K562 (cell line): ENCODE measurements around the gene IRAK2. TPM values are rescaled to one million over a fixed set of nuclear protein-coding genes. Genes with fewer than 3 reads are reported as not detected.

ENCODE experiments used
- ATF1 ChIP-seq, 2 experiments: fragments of 450-650 bp in 1 of 2; IDR thresholded peaks; 2 replicates each; pipeline ENCODE4 v1.6.1; 2016; ENCODE audit warnings: missing compliant biosample characterization in 1 of 2, missing genetic modification characterization in 1 of 2
- CEBPG ChIP-seq, 3 experiments: fragments of 200-800 bp in 1 of 3; sonication (Bioruptor generic) in 1 of 3; sonication (generic) in 1 of 3; formaldehyde crosslinking in 1 of 3; IDR thresholded peaks in 2 of 3; conservative IDR thresholded peaks in 1 of 3; 2 replicates each; pipeline versions ENCODE4 v1.6.1 to v1.8.0; 2016 to 2022; ENCODE audit warnings: missing compliant biosample characterization in 2 of 3, missing genetic modification characterization in 2 of 3, mild to moderate bottlenecking in 1 of 3, missing genetic modification reagents in 1 of 3
- CHD2 ChIP-seq: IDR thresholded peaks from 2 replicates; pipeline ENCODE4 v1.6.1; 2011; ENCODE audit warnings: low read depth, low read length
- CREB1 ChIP-seq, 2 experiments: sonication (generic) in 1 of 2; formaldehyde crosslinking in 1 of 2; IDR thresholded peaks; 2 replicates each; pipeline versions ENCODE4 v1.6.1 to v1.8.0; 2012 to 2022; ENCODE audit warnings: inconsistent platforms in 1 of 2, mild to moderate bottlenecking in 1 of 2, missing genetic modification reagents in 1 of 2, moderate library complexity in 1 of 2
- FOXJ3 ChIP-seq: sonication (generic); formaldehyde crosslinking; IDR thresholded peaks from 2 replicates; pipeline ENCODE4 v1.4.0; 2020; ENCODE audit warnings: mild to moderate bottlenecking, missing genetic modification reagents
- HDGF ChIP-seq: fragments of 450-650 bp; IDR thresholded peaks from 2 replicates; pipeline ENCODE4 v1.6.1; 2016
- KHSRP ChIP-seq: fragments of 450-650 bp; IDR thresholded peaks from 2 replicates; pipeline ENCODE4 v1.6.1; 2017
- KLF1 ChIP-seq: fragments of 450-650 bp; IDR thresholded peaks from 2 replicates; pipeline ENCODE4 v1.6.1; 2016; ENCODE audit warnings: missing genetic modification characterization, missing compliant biosample characterization
- POLR2H ChIP-seq: IDR thresholded peaks from 2 replicates; pipeline ENCODE4 v1.6.1; 2016; ENCODE audit warnings: missing genetic modification characterization, low read depth, mild to moderate bottlenecking, control low read depth, missing compliant biosample characterization, moderate library complexity
- PPARD ChIP-seq: fragments of 250-450 bp; sonication (Bioruptor Pico); IDR thresholded peaks from 2 replicates; pipeline ENCODE4 v1.8.0; 2022; ENCODE audit warnings: inconsistent platforms, mild to moderate bottlenecking, moderate library complexity
- PRMT5 ChIP-seq: sonication (generic); formaldehyde crosslinking; IDR thresholded peaks from 2 replicates; pipeline ENCODE4 v1.5.0; 2020; ENCODE audit warnings: missing genetic modification reagents
- SUPT5H ChIP-seq: fragments of 450-650 bp; IDR thresholded peaks from 2 replicates; pipeline ENCODE4 v1.6.1; 2016
- TBP ChIP-seq: optimal IDR thresholded peaks from 2 replicates; pipeline ENCODE3; 2011; ENCODE audit warnings: low read depth, low read length, improper control_type of control experiment
- ZEB2 ChIP-seq: fragments of 450-650 bp; IDR thresholded peaks from 2 replicates; pipeline ENCODE4 v1.6.1; 2016
- ZNF121 ChIP-seq: sonication (generic); formaldehyde crosslinking; conservative IDR thresholded peaks from 2 replicates; pipeline ENCODE4 v1.8.0; 2022; ENCODE audit warnings: missing genetic modification reagents
- ZNF696 ChIP-seq: fragments of 250-450 bp; sonication (Bioruptor Pico); conservative IDR thresholded peaks from 2 replicates; pipeline ENCODE4 v1.4.0; 2020; ENCODE audit warnings: mild to moderate bottlenecking, moderate library complexity
- polyA plus RNA-seq, 8 experiments: library from polyadenylated mRNA; depleted of rRNA in 4 of 8; stranded (reverse) in 5 of 8; unstranded in 3 of 8; fragments of >200 nt; fragmentation: Nextera tagmentation in 2 of 8; fragmentation: Illumina TruSeq in 1 of 8; extraction: Ambion mirVana in 2 of 8; extraction: Trizol in 1 of 8; gene quantifications; 2 replicates each; pipeline versions ENCODE4 v1.2.1 to v1.2.3, GENCODE V29; 2011 to 2014; ENCODE audit warnings: inconsistent platforms in 1 of 8, missing spikeins in 1 of 8
- total RNA-seq, 7 experiments: library from RNA; depleted of rRNA in 6 of 7; stranded (reverse); fragments of >200 nt in 6 of 7; fragmentation: Illumina TruSeq in 2 of 7; extraction: Trizol in 2 of 7; gene quantifications; 2 replicates each; pipeline versions ENCODE4 v1.2.1 to v1.2.3, GENCODE V29; 2011 to 2021; ENCODE audit warnings: low replicate concordance in 1 of 7
- TF ChIP-seq, protein P1 (sequence below): fragments of 450-650 bp; IDR thresholded peaks from one replicate; pipeline ENCODE4 v1.6.1; 2018; ENCODE audit warnings: mild to moderate bottlenecking, moderate library complexity; ENCODE audit not compliant: partially characterized antibody
- TF ChIP-seq, protein P2 (sequence below): fragments of 450-650 bp; formaldehyde crosslinking; IDR thresholded peaks from 2 replicates; pipeline ENCODE4 v1.4.0; 2020; ENCODE audit warnings: mild to moderate bottlenecking, moderate library complexity
- TF ChIP-seq, protein P3 (sequence below), 2 experiments: fragments of 450-650 bp in 1 of 2; sonication (generic) in 1 of 2; formaldehyde crosslinking in 1 of 2; IDR thresholded peaks in 1 of 2; conservative IDR thresholded peaks in 1 of 2; 2 replicates each; pipeline versions ENCODE4 v1.6.1 to v1.8.1; 2016 to 2023; ENCODE audit warnings: mild to moderate bottlenecking in 2 of 2, moderate library complexity in 2 of 2, inconsistent platforms in 1 of 2, missing genetic modification reagents in 1 of 2

The IRAK2 gene
- total and polyA plus RNA-seq, 9 of the 15 experiments (the other 6 are each of a cell fraction or from before 2014, with no cell fraction given) = 0.42 to 4.4 (median 2.7) TPM

DNA sequence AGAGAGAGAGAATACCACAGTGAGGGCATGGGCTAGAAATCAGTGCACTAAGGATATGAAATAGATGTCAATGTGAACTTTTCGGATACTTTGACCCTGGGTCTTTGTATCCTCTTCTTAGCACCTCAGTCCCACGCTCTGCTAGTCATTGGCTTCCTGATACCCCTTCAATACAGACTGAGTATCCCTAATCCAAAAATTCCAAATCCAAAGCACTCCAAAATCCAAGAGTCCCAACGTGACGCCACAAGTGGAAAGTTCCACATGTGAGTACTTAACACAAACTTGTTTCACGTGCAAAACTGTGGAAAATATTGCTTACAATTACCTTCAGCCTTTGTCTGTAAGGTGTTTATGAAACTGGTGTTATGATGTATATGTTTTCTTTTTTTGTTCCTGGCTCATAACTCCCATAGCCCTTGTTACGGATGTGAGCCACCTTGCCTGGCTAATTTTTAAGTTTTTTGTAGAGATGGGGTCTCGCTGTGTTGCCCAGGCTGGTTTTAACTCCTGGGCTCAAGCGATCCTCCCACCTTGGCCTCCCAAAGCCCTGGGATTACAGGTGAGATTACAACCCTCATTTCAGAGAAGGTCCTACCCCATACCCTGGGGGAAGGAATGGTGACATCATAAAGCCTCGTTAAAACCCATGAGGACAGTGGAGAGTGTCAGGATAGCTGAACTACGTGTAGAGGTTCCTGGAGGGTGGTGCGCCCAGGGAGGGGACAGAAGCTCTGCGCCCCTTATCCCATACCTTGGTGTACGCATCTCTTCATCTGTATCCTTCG is 10.2 kb upstream of the IRAK2 start (continued):
- TF ChIP-seq FOXJ3 = no peak
- TF ChIP-seq, protein P1, sequence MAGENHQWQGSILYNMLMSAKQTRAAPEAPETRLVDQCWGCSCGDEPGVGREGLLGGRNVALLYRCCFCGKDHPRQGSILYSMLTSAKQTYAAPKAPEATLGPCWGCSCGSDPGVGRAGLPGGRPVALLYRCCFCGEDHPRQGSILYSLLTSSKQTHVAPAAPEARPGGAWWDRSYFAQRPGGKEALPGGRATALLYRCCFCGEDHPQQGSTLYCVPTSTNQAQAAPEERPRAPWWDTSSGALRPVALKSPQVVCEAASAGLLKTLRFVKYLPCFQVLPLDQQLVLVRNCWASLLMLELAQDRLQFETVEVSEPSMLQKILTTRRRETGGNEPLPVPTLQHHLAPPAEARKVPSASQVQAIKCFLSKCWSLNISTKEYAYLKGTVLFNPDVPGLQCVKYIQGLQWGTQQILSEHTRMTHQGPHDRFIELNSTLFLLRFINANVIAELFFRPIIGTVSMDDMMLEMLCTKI = no peak
- no peak for TF ChIP-seq TBP
- 0 out of 2 replicates have a peak, but pooled peaks have one; percentile 13 for TF ChIP-seq ZEB2
- no peak for TF ChIP-seq KLF1 (tag)
- no peak for TF ChIP-seq CEBPG (CRISPR knock-in tag; IDR thresholded peaks at IDR 0.05)
- no peak for TF ChIP-seq CEBPG (tag; conservative IDR thresholded peaks at IDR 0.05 in 1 of 2, IDR thresholded peaks at IDR 0.05 in 1 of 2)
- TF ChIP-seq SUPT5H = peak; percentile 65
- TF ChIP-seq, protein P2, sequence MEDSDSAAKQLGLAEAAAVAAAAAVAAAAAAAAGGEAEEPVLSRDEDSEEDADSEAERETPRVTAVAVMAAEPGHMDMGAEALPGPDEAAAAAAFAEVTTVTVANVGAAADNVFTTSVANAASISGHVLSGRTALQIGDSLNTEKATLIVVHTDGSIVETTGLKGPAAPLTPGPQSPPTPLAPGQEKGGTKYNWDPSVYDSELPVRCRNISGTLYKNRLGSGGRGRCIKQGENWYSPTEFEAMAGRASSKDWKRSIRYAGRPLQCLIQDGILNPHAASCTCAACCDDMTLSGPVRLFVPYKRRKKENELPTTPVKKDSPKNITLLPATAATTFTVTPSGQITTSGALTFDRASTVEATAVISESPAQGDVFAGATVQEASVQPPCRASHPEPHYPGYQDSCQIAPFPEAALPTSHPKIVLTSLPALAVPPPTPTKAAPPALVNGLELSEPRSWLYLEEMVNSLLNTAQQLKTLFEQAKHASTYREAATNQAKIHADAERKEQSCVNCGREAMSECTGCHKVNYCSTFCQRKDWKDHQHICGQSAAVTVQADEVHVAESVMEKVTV (CRISPR knock-in tag) = no peak
- TF ChIP-seq HDGF = no peak
- no peak for TF ChIP-seq ATF1 (CRISPR knock-in tag; IDR thresholded peaks at IDR 0.05)
- peak; percentile 32; the same call in 1 of the 2 replicates for TF ChIP-seq ATF1 (tag; IDR thresholded peaks at IDR 0.05)
- 0 out of 2 replicates have a peak, but pooled peaks have one; percentile 10 for TF ChIP-seq ZNF696 (CRISPR knock-in tag)
- no peak for TF ChIP-seq PPARD (CRISPR knock-in tag)
- TF ChIP-seq CREB1 (IDR thresholded peaks at IDR 0.05) = 0 out of 2 replicates have a peak, but pooled peaks have one; percentile 13
- no peak for TF ChIP-seq CREB1 (CRISPR knock-in tag; IDR thresholded peaks at IDR 0.05)
- TF ChIP-seq, protein P3, sequence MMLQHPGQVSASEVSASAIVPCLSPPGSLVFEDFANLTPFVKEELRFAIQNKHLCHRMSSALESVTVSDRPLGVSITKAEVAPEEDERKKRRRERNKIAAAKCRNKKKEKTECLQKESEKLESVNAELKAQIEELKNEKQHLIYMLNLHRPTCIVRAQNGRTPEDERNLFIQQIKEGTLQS (IDR thresholded peaks at IDR 0.05) = peak; percentile 54
- TF ChIP-seq, protein P3 (CRISPR knock-in tag; conservative IDR thresholded peaks at IDR 0.05) = no peak
- TF ChIP-seq CHD2 = no peak
- TF ChIP-seq KHSRP = peak; percentile 55; the same call in 1 of the 2 replicates
- peak; percentile 60; the same call in 1 of the 2 replicates for TF ChIP-seq POLR2H (tag)
- no peak for TF ChIP-seq PRMT5
- TF ChIP-seq ZNF121 (CRISPR knock-in tag) = peak; percentile 38; the same call in 1 of the 2 replicates
